GM19035 (cell line): ENCODE measurements around the gene BDKRB2.
A peak's percentile ranks its signal among the peaks of the same experiment; 100 is the strongest.

Experiments used
- ATAC-seq: cut with Tn5 transposase; IDR thresholded peaks from one replicate; pipeline ENCODE4 v1.9.1; 2021; ENCODE audit not compliant: unreplicated experiment

BDKRB2 gene

DNA sequence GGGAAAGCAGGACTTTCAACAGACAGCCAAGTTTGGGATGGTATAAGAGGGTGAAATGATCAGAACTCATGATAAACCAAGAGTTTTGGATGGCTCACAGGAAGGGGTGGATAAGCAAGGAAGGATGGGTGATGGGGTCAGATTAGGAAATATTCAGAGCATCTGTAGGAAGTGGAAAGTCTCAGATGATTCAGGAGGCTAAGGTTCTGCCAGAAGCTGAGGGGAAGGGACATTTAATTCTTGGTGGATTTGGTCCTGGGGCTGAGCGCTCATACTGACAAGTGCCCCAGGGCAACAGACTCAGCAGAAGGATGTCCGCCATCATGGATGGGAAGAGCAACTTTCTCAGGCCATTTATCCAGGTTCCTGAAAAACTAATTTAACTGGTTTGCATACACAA is 28.4 kb upstream of the BDKRB2 start:
- no peak for ATAC-seq

DNA sequence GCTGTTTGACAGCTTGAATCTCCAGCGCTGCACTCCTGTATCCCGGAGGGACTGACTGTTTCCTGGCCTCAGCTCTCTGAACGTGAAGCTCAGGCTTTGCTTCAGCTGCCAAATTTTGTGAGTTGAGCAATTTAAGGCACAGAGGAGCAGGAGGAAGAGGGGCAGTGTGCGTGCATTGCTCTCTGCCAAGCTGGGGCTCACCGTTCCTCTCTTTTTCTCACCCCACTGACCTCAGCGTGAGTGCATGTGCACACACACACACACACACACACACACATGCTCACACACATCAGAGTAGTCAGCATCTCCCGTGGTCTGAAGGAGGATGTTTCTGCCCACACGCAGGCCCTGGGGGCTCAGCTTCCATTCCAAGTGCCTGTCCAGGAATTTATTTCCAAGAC is 27.8 kb upstream of the BDKRB2 start:
- no peak for ATAC-seq

DNA sequence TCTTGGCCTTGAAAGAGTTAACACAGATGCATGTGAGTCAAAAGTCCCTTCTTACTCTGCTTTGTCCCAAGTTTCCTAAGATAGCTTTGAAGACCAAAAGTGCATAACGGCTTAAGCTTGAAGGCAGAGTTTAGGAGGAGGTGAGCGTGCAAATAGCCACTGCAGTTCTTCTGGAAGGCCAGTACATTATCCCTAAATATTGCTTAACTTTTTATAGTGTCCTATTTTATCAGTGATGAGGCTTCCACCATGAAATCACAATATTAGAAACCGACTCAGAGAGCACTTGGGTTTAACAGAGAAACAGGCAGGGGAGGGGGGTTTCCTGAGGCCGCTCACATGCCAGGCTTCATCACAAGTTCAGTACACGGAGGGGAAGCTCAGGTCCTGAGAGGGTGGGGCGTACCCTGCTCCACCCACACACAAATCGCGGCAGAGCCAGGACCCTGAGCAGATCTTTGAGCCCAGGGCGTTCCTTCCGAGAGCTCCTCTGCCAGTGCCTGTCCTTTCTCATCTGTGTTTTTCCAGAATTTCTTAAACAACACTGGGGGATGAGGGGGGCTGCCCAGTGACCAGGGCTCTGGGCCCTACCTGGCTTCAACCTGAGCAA is 26.8 kb upstream of the BDKRB2 start:
- peak; percentile 52 for ATAC-seq

DNA sequence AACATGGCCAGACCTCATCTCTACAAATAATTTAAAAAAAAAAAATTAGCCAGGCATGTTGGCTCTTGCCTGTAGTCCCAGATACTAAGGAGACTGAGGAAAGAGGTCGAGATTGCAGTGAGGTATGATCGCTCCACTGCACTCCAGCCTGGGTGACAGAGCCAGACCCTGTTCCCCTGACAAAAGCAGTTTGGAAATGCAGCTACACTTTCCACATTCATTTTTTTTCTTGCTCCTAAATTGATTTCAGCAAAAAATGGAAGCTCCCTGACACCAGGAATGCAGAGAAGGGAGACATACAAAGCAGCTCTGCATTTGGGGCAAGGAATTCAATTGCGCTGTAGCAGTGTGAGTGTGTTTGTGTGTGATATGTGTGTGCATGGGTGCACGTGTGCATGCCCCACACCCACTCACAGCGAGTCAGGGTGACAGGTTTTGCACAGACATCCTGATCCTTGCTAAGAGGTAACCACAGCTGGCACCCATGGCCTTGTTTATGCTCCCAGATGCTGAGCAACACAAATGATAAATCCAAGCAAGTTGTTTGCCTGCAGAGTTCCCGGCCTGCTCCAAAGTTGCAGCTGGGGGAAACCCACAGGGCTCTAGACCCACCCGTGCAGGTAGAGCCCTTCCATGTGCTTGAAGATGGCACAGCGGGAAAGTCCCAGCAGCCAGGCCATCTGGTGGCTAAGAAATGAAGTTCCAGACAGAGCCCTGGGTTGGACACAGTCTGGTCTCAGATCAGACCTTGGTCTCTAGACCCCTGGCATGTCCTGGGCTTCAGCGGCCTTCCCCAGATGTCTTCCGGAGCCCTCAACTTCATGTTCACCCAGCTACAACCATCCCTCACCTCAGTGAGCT is 25.9 kb upstream of the BDKRB2 start:
- no peak for ATAC-seq

DNA sequence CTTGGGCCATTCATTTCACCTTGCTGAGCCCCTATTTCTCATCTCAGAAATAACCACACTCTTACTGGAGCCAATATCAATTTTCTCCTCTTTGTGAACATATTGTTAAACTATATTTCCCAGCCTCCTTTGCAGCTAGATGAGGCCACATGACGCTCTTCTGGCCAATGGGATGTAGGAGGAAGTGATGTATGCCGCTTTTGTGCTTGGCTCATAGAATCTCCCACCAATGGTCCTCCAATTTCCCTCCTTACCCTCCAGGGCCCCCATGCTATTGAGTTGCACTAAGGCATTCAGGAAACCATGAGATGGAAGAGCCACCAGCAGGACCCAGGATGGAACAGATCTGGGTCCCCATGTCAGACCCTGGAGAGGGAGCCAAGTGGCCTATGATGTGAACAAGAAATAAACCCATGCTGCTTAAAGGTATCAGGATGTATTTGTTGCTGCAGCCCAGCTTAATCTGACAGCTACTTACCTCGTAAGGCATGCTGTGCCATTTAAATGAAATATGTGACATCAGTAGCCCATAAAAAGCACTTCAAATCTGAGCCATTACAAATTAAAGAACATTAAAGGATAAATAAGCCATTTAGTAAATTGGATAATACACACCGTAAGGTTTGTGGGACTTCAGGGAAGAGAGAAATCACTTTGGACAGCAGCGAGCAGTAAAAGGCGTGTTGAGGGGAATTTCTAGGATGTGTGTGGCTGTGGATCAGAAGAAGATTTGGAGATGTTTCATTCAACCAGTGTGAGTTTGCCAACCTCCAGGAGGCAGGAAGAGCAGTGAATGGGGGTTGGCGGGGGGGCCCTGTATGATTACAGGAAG is 24.4 kb upstream of the BDKRB2 start:
- no peak for ATAC-seq

DNA sequence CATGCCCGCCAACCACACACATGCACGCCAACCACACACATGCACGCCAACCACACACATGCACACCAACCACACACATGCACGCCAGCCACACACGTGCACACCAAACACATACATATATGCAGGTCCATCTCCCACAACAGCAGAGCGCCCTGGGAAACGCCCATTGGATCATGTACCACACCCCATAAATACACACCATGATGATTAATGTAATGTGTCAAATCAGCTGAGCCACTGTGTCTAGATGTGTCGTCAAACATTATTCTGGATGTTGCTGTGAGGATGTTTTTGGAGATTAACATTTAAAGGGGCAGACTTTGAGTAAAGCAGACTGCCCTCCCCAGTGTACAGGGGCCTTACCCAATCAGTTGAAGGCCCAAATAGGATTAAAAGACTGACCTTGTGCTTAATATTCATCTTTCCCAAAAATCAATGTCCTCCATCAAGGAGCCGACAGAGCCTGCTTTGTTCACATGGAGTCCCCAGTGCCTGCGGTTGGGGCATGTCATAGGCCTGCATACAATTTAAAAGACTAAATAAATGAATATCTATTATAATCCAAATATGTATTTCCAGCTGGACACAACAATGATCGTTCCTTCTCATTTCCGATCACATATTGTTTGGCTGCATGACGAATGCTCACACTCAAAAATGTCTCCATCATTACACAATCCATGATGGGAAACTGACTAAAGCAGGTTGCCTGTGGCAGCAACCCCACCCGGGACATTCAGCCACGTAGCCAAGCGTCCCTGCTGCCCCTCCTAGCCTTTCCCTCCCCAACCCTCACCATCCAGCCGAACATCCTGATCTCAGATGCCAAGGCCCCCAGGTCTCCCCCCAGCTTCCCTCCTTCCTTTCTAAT is 23.2 kb upstream of the BDKRB2 start:
- no peak for ATAC-seq

DNA sequence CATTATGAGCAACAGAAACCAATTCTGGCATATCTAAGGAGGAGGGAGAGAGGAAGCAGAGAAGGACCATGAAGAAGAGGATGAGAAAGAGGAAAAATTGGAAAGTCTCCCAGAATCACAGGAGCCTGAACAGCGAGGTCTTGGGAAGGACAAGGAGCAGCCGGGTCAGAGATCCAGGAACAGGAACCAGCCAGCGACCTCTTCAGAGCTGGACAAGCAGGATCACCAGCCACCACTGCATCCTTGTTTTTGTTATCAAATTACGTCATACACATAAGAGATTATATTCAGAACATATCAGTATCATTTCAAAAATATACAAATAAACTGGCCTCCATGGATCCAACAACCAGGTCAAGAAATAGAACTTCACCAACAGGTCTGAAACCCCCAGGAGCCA is 22.1 kb upstream of the BDKRB2 start:
- no peak for ATAC-seq

DNA sequence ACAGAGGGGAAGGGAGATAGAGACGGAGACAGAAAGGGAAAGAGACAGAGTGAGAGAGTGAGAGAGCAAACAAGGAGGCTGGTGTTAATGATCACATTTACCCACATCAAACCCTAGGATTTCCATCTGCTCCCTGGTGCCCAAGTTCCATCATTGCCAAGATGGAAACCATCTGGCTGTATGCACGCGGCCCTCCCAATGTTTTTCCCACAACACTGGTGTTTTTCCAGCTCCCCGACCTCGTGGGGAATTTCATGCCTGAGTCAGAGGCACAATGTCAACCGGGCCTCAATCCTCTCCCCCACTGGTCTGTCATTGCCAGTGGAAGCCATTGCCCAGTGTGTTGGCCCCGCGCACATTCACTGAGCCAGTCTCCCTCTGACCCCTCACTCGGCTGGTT is 19.9 kb upstream of the BDKRB2 start:
- ATAC-seq: no peak

DNA sequence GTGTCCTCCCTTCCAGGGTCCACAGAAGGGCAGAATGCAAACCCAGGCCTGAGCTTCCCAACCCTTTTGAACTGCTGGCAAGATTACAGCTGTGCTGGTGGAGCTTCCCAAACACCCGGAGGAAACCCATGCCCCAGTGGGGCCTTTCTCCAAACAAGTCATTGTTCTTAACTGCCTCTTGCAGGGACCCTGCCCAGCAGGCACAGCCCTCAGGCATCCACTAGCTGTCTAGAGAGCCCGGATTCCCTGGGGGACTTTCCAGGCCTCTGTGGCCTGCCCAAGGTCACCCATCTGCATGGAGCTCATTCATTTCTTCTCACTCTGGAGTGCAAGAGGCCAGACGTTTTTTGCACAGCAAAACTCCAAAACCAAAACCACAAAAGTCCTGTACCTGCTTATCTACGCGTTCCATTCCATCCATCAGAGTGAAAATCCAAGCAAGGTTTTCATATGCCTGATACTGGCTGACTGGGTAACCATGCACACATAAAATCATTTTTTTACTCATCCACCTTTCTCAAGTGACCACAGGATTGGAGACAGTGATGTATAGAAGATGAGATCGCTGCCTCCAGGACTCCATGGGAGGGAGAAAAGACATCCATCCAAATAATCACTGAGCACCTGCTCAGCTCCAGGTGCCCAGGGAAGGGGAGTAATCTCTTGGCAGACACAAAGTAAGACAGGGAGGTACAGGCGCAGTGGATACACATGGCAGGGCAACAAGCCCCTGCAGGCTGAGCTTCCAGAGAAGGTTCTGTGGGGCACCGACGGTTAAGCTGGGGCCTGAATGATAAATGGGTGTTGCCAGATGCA is 17.2 kb upstream of the BDKRB2 start:
- no peak for ATAC-seq

DNA sequence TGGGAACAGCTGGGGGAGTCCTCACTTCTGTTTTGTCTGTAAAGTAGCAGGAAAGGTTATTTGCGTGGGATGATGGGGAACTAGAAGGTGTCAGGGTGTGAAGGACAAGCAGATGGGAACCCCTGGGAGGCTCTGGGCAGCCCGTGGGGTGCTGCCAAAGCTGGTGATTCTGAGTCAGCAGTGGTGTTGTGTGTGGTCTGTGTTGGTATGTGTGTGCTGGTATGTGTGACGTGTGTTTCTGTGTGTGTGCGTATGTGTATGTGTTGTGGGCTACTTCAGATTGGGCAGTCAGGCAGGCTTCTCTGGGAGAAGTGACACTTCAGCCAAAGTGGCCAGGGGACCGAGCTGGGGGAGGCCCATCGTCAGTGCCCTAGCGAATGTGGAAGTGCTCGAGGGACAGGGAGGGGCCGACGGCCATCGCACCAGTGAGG is 15.3 kb upstream of the BDKRB2 start:
- no peak for ATAC-seq

DNA sequence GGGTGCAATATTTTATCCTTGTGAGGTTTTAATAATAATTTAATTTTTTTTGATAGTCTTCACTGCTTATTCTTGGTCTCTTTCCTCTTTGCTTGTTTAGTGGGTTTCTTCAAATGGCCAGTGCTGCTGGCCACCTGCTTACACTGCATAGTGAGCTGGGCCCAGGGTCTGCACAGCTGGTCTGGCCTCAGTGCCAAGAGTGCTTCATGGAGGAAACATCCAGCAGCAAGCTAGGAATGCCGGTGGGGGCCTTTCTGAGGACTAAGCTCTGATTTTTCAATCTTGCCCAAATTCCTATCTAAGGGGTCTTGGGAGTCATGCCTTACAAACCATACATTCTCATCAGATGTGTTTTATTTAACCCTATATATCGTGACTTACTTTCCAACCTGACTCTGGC is 13.3 kb upstream of the BDKRB2 start:
- ATAC-seq: no peak

DNA sequence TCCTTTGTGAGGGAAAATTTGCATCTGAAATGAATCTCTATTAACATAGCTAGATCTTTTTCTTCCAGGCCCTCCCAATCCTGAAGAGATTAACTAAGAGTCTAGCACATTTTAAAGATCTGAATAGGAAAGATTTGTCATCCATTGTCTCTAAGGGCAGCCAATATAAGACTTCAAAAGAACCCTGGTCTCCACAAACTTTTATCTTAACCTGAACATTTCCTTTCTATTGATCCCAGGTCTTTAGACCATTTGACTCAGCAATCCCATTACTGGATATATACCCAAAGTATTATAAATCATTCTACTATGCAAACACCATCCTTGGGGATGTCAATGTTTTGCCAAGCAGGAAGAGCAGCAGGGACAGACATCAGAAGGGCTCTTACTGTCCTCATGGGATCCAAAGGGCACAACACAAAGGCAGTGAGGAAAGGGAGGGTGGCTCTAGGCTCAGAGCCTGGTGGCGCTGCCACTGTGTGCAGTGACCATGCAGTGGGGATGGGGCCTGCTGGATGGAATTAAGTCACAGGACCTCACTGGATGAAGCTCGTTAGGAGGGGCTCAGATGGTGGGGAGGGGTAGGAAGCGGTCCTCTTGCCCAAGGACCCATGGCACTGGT is 12.7 kb upstream of the BDKRB2 start:
- no peak for ATAC-seq

DNA sequence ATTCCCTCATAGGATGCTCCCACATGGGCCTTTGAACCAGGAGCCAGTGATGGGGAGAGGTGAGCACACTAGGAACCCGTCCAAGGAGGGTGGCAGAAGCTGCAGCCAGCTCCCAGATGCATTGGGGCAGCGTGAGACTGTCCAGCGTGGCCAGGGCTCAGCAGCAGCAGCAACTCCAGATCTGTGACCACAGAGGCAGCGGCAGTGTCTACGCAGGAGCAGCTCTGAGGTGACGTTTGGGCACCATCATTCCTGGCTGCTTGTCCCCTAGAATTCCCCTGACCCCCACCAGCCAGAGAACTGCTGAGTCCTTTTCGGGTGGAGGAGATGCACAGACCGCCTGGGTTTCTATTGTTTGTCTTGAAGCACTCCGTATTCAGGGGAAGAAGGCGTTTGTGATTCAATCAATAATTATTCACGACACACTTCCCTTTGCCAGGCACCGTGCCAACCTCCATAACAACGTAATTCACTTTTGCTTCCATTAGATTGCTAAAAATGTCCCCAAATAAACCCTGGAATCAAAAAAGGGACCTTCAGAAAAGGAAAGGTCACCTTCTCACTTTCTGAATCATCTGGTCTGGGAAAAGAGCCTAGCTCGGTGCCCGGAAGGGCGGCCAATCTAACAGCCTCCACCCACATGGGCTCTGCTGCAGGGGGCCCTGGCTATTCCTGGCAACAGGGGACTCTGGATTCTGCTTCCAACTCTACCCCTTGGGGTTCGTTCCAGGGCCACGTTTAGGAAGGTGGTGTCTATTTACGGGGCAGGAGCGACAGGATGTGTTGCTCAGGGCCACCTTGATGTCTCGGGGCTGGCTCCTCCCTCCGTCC is 11.4 kb upstream of the BDKRB2 start:
- ATAC-seq: no peak

DNA sequence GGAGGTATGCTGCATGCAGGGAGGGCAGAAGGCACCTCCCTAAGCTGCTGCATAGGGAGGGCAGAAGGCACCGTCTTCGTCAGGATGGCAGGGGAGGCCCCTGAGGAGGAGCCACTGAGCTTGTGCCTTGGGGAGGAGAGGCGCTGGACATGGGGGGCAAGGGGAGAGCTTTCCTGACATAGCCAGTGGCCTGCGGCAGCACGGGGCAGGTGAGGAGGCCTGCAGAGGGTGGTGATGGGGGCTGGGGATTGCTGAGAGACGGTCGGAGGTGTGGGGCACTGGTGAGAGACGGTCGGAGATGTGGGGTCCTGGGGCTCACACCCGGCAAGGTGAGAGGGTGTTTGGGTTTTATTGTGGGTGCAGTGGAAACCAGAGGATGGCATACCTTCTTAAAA is 10.4 kb upstream of the BDKRB2 start:
- no peak for ATAC-seq

DNA sequence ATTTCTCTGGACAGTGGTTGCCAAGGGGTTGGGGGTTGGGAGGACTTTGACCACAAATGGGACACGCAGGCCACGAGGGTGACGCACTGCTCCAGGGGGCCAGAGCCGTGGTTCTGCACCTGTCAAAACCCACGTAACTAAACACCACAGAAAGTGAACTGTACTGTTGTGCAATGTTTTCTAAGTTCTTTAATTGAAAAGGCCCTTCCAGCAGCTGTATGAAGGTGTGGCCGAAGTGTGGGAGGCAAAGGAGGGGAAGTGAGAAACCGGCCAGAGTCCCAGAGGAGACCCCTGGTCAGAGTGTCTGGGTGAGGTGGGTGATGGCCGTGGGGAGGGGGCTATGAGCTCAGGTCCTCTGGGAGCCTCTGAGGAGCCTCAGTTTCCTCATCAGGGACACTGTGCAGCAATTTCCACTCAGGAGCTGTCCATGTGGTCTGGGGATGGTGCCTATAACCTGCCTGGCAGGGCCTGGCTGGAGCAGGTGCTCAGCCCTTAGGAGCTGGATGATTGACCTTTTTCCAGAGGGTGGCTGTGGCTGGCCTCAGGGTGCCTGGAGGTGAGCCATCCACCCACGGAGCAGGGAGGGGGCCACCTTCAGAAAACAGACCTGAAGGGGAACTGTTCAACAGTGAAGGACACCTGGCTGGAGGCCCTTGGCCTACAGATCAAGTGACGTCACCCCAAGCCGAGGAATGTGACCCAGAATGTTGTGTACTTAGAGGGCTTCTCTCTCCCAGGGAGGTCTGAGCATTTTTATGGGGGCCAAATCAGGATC is 9.8 kb upstream of the BDKRB2 start:
- ATAC-seq: no peak

DNA sequence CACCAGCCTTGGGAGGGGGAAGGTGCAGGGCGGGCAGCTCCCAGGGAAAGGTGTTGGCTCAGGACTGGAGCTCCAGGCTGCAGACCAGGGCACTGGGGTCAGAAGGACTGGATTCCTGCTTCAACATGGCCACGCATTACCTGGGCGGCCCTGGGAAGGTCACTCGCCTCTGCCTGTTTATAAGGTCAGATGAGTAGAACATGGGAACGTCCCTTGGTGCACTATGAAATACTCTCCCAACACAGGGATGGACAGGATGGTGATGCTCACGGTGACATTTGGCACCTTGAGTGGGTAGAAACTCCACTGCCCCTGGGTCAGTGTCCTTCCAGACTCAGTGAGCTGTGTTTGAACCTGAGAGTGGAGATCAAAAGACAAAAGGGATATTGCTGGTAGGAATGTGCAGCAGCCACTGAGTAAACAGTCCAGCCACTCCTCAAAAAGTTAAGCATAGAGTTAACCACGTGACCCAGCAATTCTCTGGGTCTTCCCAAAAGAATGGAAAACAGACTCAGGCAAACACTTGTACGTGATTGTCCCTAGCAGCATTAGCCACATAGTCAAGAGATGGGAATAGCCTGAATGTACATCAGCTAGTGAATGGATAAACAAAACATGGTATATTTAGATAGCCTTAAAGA is 9.1 kb upstream of the BDKRB2 start:
- no peak for ATAC-seq

DNA sequence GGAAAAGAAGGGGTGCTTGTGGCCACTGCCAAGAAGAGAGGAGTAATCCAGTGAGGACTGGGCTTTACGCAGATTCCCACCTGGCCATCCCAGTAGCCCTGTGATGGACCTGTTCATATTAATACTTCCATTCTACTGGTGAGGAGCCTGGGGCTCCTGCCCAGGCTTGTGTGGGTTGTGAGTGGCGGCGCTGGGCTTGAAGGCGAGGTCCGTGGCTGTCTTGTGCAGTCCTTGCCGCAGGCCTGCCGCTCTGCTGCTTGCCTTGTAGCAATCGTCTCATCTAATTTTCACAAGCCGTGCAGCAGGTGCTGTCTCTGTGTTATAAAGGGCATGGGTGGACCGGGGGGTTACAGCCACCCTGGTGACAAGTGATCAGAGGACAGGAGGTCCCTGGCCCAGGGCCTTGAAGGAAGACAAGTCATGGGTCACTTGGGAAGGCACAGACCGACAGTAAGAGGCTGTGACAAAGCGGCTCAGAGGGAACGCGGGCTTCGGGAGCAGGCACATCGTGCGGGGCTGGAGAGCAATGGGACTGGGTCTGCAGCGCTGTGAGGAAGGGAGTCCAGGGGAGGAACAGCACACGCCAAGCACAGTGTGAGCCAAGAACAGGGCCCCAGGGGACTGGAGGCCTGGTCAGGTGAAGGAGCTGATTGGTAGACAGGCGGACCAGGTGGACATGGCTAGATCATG is 7.3 kb upstream of the BDKRB2 start:
- no peak for ATAC-seq
